Measurements from ENCODE around the gene HTRA2. TPM values are rescaled to one million over a fixed set of nuclear protein-coding genes. Genes with fewer than 3 reads are reported as not detected.

HTRA2 gene
- total RNA-seq, 1 experiment from 2014 or later = 53.9 TPM

DNA sequence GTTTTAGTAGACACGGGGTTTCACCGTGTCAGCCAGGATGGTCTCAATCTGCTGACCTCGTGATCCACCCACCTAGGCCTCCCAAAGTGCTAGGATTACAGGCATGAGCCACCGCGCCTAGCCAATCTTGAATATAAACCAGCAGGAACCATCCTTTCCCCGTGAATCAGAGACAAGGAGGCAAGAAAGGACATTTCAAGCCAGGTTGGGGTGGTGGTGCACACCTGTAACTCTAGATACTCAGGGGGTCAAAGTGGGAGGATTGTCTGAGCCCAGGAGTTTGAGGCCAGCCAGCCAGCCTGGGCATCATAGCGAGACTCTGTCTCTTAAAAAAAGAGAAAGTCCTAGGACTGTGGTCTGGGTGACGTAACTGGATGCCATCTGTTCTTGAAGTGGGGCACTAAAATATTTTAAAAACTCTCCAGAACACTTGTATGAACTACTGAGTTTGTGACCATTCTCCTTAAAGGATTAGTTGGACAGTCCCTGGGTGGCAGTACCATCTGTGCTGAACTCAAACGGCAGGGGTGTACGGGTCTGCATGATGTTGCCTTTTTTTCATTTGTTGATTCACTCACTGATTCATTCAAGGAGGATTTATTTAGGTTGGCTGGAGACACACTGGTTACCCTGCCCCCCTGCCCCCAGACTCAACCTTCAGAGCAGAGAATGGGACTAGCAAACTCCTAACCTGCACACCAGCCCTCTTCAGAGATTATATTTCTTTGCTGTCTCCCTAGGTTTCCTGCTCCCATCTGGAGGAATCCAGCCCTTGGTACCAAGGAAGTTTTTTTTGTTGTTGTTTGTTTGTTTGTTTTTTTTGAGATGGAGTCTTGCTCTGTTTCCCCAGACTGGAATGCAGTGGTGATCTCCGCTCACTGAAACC is 18.4 kb upstream of the HTRA2 start:
- no peaks in the 10 kb centered on the region for H3K9me3 ChIP-seq
- peak; percentile 37 for DNase-seq
- no peaks in the 10 kb centered on the region for H3K27me3 ChIP-seq
- no peak overlapping the region for H3K4me3 ChIP-seq
- H3K36me3 ChIP-seq = peaks cover 7% of the 10 kb centered on the region

DNA sequence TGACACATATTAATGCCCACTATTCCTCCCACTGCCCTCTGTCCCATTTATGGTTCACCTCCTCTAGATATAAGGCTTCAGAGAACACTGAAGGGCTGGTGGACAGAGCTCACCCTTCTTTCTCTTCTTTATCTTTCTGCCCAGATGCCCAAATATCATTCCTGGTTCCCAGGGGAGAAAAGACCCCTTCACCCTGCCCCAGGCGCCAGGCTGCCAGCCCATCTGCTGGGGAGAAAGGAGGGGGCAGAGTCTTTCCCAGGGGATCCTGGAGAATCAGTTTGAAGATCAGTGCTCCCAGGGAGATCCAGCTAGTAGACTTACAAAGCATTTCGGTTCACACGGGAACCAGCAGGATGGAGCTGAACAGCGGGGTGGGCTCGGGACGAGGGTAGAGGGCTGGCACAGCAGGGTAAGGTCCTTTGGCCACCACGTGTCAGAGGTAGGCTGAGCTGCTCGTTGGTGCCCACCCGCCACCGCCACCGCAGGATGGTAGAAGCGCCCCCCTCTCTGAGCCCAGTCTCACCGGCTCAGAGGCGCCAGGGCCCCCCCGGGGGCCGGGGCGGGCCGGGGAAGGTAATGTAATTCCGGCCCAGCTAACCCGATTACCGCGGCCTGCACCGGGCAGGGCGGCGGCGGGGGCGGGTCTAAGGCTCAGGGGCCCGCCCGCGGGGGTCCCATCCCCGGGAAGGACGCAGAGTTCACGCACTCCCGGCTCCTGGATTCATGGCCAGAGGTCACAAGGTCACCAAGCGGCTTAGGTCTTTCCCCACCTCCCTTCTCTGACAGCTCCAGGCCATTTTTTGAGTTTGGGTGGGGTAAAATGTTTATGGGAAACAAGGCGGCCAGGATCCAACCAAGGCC is 16.8 kb upstream of the HTRA2 start:
- no peak for DNase-seq

DNA sequence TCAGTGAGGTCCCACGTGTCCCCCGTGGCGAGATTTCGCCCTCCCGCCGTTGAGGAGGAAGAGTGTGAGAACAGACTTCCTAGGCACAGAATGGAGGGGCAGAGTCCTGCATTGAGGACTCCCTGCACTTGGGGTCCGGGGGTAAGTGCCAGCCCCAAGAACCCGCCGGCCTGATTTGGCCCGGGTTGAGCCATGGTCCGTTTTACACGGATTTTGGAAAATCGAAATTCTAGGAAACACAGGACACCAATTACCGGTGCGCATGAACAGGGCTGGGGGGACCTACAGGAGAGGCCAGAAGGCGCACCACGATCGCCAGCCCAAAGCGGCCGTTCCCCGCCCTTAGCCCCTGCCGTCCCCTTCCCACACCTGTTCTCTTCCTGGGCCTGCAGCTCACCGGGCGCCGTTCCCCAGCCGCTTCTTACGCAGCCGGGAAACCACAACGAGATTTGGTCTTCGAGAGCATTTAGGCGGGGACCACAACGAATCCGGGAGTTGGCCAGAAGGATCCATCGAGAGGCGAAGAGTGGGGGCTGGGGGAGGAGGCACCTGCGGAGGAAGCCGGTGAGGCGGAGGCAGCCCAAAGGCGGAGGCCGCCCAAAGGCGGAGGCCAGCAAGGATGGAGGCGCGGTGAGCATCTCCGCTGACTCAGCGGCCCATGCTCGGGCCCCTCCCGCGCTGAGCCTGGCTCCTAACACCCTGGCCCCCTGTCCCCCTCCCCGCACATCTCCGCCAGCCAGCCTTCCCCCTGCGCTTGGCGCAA is 15.9 kb upstream of the HTRA2 start:
- H3K4me3 ChIP-seq = peak overlapping the region; percentile 23
- H3K27me3 ChIP-seq = peaks cover 5% of the 10 kb centered on the region
- no peaks in the 10 kb centered on the region for H3K9me3 ChIP-seq
- no peak for DNase-seq
- no peaks in the 10 kb centered on the region for H3K36me3 ChIP-seq

More for the DNA sequence above, 16.8 kb upstream of the HTRA2 start:
- no peaks in the 10 kb centered on the region for H3K36me3 ChIP-seq
- H3K9me3 ChIP-seq = no peaks in the 10 kb centered on the region
- H3K4me3 ChIP-seq = no peak overlapping the region
- peaks cover 2% of the 10 kb centered on the region; the same call in 1 of the 2 replicates for H3K27me3 ChIP-seq

DNA sequence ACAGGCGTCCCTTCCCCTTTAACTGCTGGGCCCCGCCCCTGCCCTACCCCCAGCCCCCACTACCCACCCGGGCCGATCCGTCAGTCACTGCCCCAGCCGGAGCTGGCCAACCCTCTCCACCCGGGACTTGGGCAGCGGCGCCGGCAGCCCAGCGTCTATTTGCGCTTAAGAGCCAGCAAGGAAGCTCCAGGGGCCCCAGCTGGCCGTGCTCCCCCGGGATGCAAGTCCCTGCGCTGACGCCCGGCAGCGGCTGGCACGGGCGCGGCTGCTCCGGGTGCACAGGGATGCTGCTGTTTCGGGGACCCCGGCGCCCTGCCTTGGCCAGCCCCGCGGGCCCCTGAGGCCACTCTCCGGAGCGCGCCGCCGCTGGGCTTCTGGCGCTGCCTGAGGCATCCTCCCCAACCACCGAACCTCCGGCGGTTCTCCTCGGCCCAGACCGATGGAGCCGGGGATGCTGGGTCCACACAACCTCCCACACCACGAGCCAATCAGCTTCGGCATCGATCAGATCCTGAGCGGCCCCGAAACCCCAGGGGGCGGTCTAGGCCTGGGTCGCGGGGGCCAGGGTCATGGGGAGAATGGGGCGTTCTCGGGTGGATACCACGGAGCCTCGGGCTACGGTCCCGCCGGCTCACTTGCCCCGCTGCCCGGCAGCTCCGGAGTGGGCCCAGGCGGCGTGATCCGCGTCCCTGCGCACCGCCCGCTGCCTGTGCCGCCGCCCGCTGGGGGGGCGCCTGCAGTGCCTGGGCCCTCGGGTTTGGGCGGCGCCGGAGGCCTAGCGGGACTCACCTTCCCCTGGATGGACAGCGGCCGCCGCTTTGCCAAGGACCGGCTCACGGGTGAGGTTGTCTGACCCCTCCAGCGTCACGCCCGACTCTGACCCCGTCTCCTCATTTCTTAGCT is 15.1 kb upstream of the HTRA2 start, which contains the start of gene TLX2:
TLX2 (plus strand) TSS at position 83 of the 903 bp plus-strand sequence; CDS start at position 440, 357 bp downstream.
- Histone ChIP-seq H3K9me3 (no peaks in the 10 kb centered on the region), H3K4me3 (peak within 1 kb of the TSS; percentile 23), H3K36me3 (no peaks in the 10 kb centered on the region), H3K27me3 (peaks cover 5% of the 10 kb centered on the region)
- DNase-seq = peak; percentile 39

DNA sequence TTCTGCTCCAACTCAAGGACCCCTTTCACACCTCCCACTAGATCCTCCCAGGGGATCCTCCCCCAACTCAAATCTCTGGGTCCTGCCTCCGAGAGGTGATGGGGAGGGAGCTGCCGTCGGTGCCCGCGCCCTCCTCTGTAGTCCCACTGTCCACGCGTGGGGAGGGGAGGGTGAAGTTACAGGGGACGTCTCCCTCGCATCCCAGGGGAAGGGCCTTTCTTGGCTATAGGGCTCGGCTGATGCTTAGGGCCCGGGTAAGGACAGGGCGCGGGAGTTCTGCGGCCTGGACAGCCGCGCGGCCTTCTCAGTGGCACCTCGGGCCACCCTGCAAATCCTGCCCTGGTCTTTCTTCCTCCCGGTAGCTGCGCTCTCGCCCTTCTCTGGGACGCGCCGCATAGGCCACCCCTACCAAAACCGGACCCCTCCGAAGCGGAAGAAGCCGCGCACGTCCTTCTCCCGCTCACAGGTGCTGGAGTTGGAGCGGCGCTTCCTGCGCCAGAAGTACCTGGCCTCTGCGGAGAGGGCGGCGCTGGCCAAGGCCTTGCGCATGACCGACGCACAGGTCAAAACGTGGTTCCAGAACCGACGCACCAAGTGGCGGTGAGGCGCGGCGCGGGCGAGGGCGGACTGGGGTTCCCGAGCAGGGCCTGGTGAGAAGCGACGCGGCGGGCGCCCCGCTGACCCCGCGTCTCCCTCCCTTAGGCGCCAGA is 14.3 kb upstream of the HTRA2 start:
- Histone ChIP-seq H3K9me3 (no peaks in the 10 kb centered on the region), H3K4me3 (no peak overlapping the region), H3K36me3 (no peaks in the 10 kb centered on the region), H3K27me3 (peaks cover 5% of the 10 kb centered on the region)
- no peak for DNase-seq

DNA sequence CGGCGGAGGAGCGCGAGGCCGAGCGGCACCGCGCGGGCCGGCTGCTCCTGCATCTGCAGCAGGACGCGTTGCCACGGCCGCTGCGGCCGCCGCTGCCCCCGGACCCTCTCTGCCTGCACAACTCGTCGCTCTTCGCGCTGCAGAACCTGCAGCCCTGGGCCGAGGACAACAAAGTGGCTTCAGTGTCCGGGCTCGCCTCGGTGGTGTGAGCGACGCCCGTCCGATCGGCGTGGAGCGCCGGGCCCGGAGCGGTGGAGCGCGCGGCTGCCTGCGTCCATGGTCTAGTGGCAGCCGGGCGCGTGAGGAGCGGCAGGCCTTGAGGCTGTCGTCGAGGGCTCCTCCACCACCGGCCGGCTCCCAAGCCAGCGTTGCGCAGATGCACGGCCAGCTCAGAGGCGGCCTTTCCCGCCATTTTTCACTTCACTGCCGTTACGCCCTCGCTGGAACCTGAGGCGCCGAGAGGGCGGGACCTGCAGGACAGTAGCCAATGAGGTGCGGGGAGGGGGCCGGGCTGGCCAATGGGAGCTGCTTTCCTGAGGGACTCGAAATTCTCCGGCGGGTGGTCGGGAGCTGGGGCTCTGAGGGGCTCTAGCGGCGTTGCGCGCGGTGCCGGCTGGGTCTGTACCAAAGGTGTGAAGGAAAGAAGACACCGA is 13.6 kb upstream of the HTRA2 start:
- Histone ChIP-seq H3K4me3 (no peak overlapping the region), H3K27me3 (peaks cover 5% of the 10 kb centered on the region), H3K9me3 (no peaks in the 10 kb centered on the region), H3K36me3 (no peaks in the 10 kb centered on the region)
- no peak for DNase-seq

DNA sequence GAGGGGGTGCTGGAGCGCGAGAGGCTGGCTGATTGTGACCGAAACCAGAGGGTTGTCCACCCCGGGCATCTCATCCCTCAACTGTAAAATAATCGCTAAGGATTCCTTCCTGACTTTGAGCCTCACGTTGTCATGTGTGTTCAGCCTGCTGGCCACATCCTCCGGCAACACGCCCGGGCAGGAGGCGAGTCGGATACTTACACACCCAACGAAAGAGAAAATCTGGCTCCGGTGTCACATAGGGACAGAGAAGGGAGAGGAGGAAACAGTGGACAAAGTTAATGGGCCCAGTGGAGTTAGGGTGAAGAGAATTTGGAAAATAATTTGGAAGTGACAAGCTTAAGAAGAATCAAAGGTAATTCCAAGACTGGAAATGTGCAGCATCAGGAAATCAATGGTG is 13.1 kb upstream of the HTRA2 start:
- H3K27me3 ChIP-seq = peaks cover 5% of the 10 kb centered on the region
- DNase-seq = no peak
- H3K4me3 ChIP-seq = no peak overlapping the region
- no peaks in the 10 kb centered on the region for H3K36me3 ChIP-seq
- H3K9me3 ChIP-seq = no peaks in the 10 kb centered on the region

DNA sequence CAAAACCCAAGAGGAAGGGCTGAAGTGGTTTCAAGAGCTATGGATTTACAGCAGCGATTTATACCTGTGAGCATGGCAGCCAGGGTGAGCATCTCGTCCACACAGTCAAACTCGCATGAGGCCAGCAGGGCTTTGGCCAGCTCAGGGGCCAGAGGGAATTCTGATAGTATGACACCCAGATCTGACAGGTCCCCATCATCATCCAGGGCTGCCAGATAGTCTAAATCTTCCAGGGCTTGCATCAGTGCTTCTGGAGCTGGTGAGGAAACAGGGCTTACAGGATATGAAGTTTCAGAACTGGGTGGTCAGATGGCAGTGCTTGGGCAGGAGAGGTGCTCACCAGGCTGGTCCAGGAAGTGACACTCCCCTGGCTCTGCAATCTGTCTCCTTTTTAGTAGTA is 7.2 kb upstream of the HTRA2 start:
- Histone ChIP-seq H3K9me3 (peaks cover 4% of the 10 kb centered on the region; the same call in 1 of the 2 replicates), H3K27me3 (peaks cover 5% of the 10 kb centered on the region), H3K4me3 (no peak overlapping the region), H3K36me3 (peaks cover 19% of the 10 kb centered on the region)
- DNase-seq = no peak

DNA sequence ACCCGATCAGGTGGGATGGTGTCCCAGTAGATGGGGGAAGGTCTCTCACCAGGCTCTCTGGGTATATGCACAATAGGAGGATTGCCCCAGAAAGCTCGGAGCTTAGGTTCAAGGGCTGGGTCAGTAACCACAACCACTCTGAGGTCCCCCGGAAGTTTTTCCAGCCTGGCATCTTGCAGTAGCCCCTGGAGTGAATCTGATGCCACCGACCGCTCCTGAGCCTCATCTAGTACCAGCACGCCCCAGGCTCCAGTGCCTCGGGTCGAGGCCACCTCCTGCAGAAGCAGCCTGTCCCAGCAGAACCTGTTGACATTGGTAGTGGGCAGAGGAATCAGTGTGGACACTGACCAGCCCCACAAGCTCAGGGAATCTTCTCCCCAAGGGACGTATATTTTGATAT is 5.7 kb upstream of the HTRA2 start:
- Histone ChIP-seq H3K4me3 (no peak overlapping the region), H3K27me3 (no peaks in the 10 kb centered on the region; the same call in 1 of the 2 replicates), H3K9me3 (peaks cover 4% of the 10 kb centered on the region; the same call in 1 of the 2 replicates), H3K36me3 (peaks cover 31% of the 10 kb centered on the region)
- no peak for DNase-seq

DNA sequence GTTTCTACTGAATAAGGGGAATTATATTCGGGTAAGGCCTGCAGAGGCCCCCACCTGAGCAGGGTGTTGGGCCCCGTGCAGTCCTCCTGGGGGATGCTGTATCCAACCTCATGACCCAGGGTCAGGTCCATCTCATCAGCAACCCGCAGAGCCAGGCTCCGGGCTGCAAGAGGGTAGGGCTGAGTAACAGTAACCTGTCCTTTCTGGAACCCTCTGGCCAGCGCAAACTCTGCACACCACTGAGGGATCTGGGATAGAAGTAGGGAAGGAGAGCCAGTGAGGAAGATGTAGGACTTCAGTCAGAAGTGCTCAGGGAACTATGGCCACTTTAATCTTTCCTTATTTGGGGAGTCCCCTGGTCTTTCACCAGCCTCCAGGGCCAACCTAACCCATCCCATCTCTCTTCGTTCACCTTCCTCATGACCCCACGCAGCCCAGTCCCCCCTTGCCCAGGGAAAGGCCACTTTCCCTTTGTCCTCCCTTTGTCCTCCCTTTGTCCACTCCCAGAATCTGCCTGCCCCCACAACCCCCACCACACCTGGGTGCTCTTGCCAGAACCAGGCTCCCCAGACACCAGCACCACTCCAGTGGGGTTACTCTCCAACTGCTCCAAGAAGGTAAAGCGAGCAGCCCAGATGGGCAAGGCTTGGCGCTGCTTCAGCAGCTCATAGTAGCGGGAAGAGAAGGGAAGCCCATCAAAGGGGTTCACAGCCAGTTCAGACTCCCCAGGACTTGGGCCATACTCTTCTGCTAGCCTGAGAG is 4.6 kb upstream of the HTRA2 start:
- Histone ChIP-seq H3K4me3 (no peak overlapping the region), H3K9me3 (peaks cover 4% of the 10 kb centered on the region; the same call in 1 of the 2 replicates), H3K36me3 (peaks cover 36% of the 10 kb centered on the region), H3K27me3 (no peaks in the 10 kb centered on the region)
- DNase-seq = no peak

DNA sequence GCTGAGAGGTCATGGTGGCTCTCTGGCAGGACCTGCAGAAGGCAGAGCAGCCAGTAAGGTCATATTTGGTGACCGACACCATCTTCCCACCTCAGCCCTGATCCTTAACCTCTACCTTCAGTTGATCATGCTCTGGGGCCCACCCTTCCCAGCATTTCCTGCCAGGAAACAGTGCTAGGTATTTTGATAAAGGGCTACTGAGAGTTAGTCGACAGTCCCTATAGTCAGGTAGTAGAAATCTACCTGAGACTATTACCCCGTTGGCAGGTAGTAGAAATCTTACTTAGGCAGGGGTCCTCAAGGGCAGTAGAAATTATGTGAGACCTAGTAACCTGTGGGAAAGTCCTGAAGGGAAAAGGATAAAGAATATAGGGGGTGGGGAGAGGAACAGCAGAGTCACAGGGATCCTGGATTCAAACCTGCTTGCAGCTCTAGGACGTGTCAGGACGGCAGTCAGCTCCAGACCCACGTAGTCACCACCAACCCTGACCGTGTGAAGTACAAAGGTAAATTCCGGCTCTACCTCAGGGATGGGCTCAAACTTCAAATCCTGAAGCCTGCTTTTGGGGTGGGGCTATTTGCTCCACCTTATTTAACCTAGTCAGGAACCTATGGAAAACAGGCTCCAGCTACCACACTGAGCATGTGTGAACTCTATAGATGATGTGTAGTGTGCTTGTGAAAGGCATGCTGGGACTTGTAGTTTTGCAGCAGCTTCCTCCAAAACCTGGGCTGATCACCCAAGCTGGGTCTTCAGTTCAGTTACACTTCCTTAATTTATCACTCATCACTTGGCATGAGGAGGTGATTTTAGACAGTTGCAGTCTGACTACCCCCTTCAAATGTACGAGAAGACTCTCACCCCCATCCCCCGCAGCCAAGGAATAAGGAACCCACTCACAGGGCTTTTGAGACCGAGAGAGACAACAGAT is 3.8 kb upstream of the HTRA2 start, which contains the start of gene DQX1:
DQX1 (minus strand) TSS at position 515 of the 932 bp plus-strand sequence; CDS start at position 13, 502 bp downstream.
- no peak within 1 kb of the TSS for H3K4me3 ChIP-seq
- H3K36me3 ChIP-seq = peaks cover 39% of the 10 kb centered on the region
- DNase-seq = peak; percentile 27

DNA sequence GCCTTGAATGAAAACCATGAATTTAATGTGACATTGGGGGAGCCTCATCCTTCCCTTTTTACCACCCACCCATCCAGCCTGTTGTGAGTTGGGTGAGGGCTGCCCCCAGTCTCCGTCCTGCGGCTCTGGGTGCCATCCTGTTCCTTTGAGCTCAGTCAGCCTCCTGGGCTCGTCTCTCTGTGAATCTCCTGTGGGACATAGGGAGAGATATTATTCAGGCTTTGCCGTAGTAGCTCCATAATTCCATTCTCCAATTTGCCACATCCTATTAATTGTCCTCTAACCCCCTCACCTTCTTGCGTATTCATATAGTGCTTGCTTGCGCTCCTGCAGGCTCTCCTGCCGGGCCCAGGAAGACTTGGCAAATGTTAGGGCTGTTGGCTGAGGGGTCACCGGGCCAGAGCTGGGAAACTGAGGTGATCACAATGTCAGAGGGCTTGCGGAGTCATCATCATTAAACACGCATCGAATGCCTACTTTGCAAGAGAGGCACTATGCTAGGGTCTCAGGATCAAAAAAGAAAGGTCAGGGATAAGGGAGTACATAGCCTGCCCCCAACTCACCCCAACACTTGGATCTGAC is 3.0 kb upstream of the HTRA2 start:
- no peak for DNase-seq

More for the DNA sequence above, 3.8 kb upstream of the HTRA2 start, which contains the start of gene DQX1:
- Histone ChIP-seq H3K27me3 (no peaks in the 10 kb centered on the region), H3K9me3 (peaks cover 4% of the 10 kb centered on the region; the same call in 1 of the 2 replicates)

More for the DNA sequence above, 3.0 kb upstream of the HTRA2 start:
- Histone ChIP-seq H3K4me3 (no peak overlapping the region), H3K9me3 (peaks cover 4% of the 10 kb centered on the region; the same call in 1 of the 2 replicates), H3K27me3 (no peaks in the 10 kb centered on the region), H3K36me3 (peaks cover 46% of the 10 kb centered on the region)

Data from MG63 (cell line).